Measurements from ENCODE around the gene CHSY3. TPM values are rescaled to one million over a fixed set of nuclear protein-coding genes. Genes with fewer than 3 reads are reported as not detected.

The CHSY3 gene
- total and polyA plus RNA-seq, 2 experiments from 2014 or later = 0.44 to 3.0 TPM

DNA sequence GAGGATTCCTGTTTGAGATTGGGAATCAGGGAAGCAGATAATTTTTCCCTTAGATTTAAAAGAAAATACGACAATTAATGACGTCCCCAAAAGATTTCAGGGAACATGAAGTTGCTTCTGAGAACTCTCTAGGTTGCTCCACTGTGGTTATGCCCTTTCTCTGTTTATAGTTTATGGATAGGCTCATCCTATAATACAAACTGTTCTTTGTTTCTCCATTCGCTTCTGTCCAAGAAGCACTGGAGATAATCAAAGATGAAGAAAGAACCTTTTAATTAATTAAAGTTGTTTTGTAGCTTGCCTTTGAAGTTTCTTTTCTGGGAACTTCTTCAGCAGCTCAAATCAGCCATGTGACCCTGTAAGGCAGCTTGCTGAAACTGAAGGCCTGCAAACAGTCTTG, 87.5 kb downstream of the CHSY3 start:
- H3K4me3 Mint-ChIP-seq = no peak overlapping the region
- H3F3A ChIP-seq (replicated peaks; ENCODE audit: low read depth) = no peaks in the 10 kb centered on the region
- ATAC-seq (no peak), DNase-seq (ENCODE audit: low spot score) (no peak)
- H3K4me3 ChIP-seq = no peak overlapping the region
- no peak overlapping the region for H3K27ac Mint-ChIP-seq
- no peaks in the 10 kb centered on the region for H3K4me1 ChIP-seq (ENCODE audit: insufficient read depth)
- no peak overlapping the region for H2AFZ ChIP-seq
- no peaks in the 10 kb centered on the region for H3K27me3 ChIP-seq (ENCODE audit: insufficient read depth)
- no peaks in the 10 kb centered on the region for H3K36me3 Mint-ChIP-seq (ENCODE audit: low read depth)
- H3K27ac ChIP-seq (ENCODE audit: low read depth) = no peak overlapping the region
- H3K27me3 Mint-ChIP-seq (ENCODE audit: insufficient read depth, low read depth, poor library complexity) = no peaks in the 10 kb centered on the region
- H4K20me1 ChIP-seq (replicated peaks; ENCODE audit: insufficient read depth) = no peaks in the 10 kb centered on the region
- no peaks in the 10 kb centered on the region for H3K79me2 ChIP-seq (replicated peaks; ENCODE audit: insufficient read depth)
- TF ChIP-seq NANOG (IDR thresholded peaks at IDR 0.05; ENCODE audit: borderline replicate concordance) (no peak), POLR2AphosphoS5 (IDR thresholded peaks at IDR 0.05; ENCODE audit: low read depth) (no peak), EZH2 (IDR thresholded peaks at IDR 0.05; ENCODE audit: low read depth, unreplicated experiment) (no peak), ZNF331 (CRISPR knock-in tag; IDR thresholded peaks at IDR 0.05; ENCODE audit: low read depth) (no peak), ZNF114 (CRISPR knock-in tag; IDR thresholded peaks at IDR 0.05) (no peak), CREB1 (CRISPR knock-in tag; IDR thresholded peaks at IDR 0.05; ENCODE audit: low read depth) (no peak), JUNB (IDR thresholded peaks at IDR 0.05; ENCODE audit: unreplicated experiment) (no peak), EZH2phosphoT487 (IDR thresholded peaks at IDR 0.05; ENCODE audit: unreplicated experiment) (no peak), STAT1 (IDR thresholded peaks at IDR 0.05; ENCODE audit: unreplicated experiment) (no peak)
- TF ChIP-seq, protein P1, sequence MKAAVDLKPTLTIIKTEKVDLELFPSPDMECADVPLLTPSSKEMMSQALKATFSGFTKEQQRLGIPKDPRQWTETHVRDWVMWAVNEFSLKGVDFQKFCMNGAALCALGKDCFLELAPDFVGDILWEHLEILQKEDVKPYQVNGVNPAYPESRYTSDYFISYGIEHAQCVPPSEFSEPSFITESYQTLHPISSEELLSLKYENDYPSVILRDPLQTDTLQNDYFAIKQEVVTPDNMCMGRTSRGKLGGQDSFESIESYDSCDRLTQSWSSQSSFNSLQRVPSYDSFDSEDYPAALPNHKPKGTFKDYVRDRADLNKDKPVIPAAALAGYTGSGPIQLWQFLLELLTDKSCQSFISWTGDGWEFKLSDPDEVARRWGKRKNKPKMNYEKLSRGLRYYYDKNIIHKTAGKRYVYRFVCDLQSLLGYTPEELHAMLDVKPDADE (IDR thresholded peaks at IDR 0.05) = no peak
- TF ChIP-seq, protein P2, sequence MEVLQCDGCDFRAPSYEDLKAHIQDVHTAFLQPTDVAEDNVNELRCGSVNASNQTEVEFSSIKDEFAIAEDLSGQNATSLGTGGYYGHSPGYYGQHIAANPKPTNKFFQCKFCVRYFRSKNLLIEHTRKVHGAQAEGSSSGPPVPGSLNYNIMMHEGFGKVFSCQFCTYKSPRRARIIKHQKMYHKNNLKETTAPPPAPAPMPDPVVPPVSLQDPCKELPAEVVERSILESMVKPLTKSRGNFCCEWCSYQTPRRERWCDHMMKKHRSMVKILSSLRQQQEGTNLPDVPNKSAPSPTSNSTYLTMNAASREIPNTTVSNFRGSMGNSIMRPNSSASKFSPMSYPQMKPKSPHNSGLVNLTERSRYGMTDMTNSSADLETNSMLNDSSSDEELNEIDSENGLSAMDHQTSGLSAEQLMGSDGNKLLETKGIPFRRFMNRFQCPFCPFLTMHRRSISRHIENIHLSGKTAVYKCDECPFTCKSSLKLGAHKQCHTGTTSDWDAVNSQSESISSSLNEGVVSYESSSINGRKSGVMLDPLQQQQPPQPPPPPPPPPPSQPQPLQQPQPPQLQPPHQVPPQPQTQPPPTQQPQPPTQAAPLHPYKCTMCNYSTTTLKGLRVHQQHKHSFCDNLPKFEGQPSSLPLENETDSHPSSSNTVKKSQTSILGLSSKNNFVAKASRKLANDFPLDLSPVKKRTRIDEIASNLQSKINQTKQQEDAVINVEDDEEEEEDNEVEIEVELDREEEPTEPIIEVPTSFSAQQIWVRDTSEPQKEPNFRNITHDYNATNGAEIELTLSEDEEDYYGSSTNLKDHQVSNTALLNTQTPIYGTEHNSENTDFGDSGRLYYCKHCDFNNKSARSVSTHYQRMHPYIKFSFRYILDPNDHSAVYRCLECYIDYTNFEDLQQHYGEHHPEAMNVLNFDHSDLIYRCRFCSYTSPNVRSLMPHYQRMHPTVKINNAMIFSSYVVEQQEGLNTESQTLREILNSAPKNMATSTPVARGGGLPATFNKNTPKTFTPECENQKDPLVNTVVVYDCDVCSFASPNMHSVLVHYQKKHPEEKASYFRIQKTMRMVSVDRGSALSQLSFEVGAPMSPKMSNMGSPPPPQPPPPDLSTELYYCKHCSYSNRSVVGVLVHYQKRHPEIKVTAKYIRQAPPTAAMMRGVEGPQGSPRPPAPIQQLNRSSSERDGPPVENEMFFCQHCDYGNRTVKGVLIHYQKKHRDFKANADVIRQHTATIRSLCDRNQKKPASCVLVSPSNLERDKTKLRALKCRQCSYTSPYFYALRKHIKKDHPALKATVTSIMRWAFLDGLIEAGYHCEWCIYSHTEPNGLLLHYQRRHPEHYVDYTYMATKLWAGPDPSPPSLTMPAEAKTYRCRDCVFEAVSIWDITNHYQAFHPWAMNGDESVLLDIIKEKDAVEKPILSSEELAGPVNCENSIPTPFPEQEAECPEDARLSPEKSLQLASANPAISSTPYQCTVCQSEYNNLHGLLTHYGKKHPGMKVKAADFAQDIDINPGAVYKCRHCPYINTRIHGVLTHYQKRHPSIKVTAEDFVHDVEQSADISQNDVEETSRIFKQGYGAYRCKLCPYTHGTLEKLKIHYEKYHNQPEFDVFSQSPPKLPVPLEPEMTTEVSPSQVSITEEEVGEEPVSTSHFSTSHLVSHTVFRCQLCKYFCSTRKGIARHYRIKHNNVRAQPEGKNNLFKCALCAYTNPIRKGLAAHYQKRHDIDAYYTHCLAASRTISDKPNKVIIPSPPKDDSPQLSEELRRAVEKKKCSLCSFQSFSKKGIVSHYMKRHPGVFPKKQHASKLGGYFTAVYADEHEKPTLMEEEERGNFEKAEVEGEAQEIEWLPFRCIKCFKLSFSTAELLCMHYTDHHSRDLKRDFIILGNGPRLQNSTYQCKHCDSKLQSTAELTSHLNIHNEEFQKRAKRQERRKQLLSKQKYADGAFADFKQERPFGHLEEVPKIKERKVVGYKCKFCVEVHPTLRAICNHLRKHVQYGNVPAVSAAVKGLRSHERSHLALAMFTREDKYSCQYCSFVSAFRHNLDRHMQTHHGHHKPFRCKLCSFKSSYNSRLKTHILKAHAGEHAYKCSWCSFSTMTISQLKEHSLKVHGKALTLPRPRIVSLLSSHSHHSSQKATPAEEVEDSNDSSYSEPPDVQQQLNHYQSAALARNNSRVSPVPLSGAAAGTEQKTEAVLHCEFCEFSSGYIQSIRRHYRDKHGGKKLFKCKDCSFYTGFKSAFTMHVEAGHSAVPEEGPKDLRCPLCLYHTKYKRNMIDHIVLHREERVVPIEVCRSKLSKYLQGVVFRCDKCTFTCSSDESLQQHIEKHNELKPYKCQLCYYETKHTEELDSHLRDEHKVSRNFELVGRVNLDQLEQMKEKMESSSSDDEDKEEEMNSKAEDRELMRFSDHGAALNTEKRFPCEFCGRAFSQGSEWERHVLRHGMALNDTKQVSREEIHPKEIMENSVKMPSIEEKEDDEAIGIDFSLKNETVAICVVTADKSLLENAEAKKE (CRISPR knock-in tag; IDR thresholded peaks at IDR 0.05) = no peak
- TF ChIP-seq, protein P3, sequence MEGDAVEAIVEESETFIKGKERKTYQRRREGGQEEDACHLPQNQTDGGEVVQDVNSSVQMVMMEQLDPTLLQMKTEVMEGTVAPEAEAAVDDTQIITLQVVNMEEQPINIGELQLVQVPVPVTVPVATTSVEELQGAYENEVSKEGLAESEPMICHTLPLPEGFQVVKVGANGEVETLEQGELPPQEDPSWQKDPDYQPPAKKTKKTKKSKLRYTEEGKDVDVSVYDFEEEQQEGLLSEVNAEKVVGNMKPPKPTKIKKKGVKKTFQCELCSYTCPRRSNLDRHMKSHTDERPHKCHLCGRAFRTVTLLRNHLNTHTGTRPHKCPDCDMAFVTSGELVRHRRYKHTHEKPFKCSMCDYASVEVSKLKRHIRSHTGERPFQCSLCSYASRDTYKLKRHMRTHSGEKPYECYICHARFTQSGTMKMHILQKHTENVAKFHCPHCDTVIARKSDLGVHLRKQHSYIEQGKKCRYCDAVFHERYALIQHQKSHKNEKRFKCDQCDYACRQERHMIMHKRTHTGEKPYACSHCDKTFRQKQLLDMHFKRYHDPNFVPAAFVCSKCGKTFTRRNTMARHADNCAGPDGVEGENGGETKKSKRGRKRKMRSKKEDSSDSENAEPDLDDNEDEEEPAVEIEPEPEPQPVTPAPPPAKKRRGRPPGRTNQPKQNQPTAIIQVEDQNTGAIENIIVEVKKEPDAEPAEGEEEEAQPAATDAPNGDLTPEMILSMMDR (conservative IDR thresholded peaks at IDR 0.05; ENCODE audit: low read depth in 2 of 2) = no peak
- TF ChIP-seq, protein P4, sequence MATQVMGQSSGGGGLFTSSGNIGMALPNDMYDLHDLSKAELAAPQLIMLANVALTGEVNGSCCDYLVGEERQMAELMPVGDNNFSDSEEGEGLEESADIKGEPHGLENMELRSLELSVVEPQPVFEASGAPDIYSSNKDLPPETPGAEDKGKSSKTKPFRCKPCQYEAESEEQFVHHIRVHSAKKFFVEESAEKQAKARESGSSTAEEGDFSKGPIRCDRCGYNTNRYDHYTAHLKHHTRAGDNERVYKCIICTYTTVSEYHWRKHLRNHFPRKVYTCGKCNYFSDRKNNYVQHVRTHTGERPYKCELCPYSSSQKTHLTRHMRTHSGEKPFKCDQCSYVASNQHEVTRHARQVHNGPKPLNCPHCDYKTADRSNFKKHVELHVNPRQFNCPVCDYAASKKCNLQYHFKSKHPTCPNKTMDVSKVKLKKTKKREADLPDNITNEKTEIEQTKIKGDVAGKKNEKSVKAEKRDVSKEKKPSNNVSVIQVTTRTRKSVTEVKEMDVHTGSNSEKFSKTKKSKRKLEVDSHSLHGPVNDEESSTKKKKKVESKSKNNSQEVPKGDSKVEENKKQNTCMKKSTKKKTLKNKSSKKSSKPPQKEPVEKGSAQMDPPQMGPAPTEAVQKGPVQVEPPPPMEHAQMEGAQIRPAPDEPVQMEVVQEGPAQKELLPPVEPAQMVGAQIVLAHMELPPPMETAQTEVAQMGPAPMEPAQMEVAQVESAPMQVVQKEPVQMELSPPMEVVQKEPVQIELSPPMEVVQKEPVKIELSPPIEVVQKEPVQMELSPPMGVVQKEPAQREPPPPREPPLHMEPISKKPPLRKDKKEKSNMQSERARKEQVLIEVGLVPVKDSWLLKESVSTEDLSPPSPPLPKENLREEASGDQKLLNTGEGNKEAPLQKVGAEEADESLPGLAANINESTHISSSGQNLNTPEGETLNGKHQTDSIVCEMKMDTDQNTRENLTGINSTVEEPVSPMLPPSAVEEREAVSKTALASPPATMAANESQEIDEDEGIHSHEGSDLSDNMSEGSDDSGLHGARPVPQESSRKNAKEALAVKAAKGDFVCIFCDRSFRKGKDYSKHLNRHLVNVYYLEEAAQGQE (IDR thresholded peaks at IDR 0.05; ENCODE audit: unreplicated experiment) = no peak
- no peaks in the 10 kb centered on the region for H3K9me2 ChIP-seq (ENCODE audit: insufficient read depth)
- no peak overlapping the region for H3K4me2 ChIP-seq
- no peaks in the 10 kb centered on the region for H3K9me3 Mint-ChIP-seq
- H3K4me1 Mint-ChIP-seq = no peaks in the 10 kb centered on the region
- H3K36me3 ChIP-seq (ENCODE audit: insufficient read depth) = no peaks in the 10 kb centered on the region

Measured in GM23338 (cell line).